Tibial nerve (tissue), 4 donors: ENCODE results near the gene HOXA3. TPM values are rescaled to one million over a fixed set of nuclear protein-coding genes. Genes with fewer than 3 reads are reported as not detected.

Experiments
- DNase-seq, 2 donors: peaks; one replicate each; pipeline ENCODE4 v3.0.0-alpha.2; 2019; ENCODE audit warnings: low spot score in 2 of 2
- H3K27ac ChIP-seq, 4 donors: fragments of 200-600 bp; sonication (generic) in 3 of 4; one replicate each; pipeline ENCODE4 v1.5.1; 2017 to 2019; ENCODE audit warnings: mild to moderate bottlenecking in 1 of 4
- H3K27me3 ChIP-seq, 2 donors: fragments of 200-600 bp; sonication (generic) in 1 of 2; one replicate each; pipeline versions ENCODE4 v1.5.1 to v1.6.0; 2017 to 2019
- H3K36me3 ChIP-seq, 3 donors: fragments of 200-600 bp; sonication (generic); one replicate each; pipeline ENCODE4 v1.5.1; 2018 to 2019
- H3K4me1 ChIP-seq, 4 donors: fragments of 200-600 bp; sonication (generic) in 3 of 4; one replicate each; pipeline ENCODE4 v1.5.1; 2017 to 2019
- H3K4me3 ChIP-seq, 4 donors: fragments of 200-600 bp; sonication (generic) in 3 of 4; one replicate each; pipeline ENCODE4 v1.5.1; 2017 to 2019; ENCODE audit warnings: mild to moderate bottlenecking in 1 of 4, moderate library complexity in 1 of 4
- H3K9me3 ChIP-seq, 4 donors: fragments of 200-600 bp; sonication (generic) in 3 of 4; one replicate each; pipeline ENCODE4 v1.5.1; 2017 to 2019
- CTCF ChIP-seq, 5 experiments: fragments of 200-600 bp in 3 of 5; fragments of 450-650 bp in 2 of 5; sonication (generic) in 3 of 5; IDR thresholded peaks; one replicate each; pipeline ENCODE4 v1.5.1; 2016 to 2019; ENCODE audit warnings: antibody characterized with exemption in 5 of 5, mild to moderate bottlenecking in 3 of 5, moderate library complexity in 2 of 5
- EP300 ChIP-seq, 2 donors: sonication (generic); formaldehyde crosslinking; IDR thresholded peaks; one replicate each; pipeline ENCODE4 v1.6.1; 2017; ENCODE audit warnings: antibody characterized with exemption in 2 of 2, mild to moderate bottlenecking in 1 of 2
- POLR2A ChIP-seq, 2 donors: fragments of 450-650 bp; IDR thresholded peaks; one replicate each; pipeline ENCODE4 v1.6.1; 2017; ENCODE audit warnings: antibody characterized with exemption in 2 of 2, mild to moderate bottlenecking in 2 of 2, moderate library complexity in 2 of 2
- WGBS, 2 donors: methylation state at CpG; one replicate each; pipeline ENCODE4 v1.1.5; 2018; 5-methylcytosine and 5-hydroxymethylcytosine counted together
- total RNA-seq, 4 donors: library from RNA; depleted of rRNA; stranded (reverse); fragments of >200 nt; gene quantifications; one replicate each; pipeline ENCODE4 v1.1.0, GENCODE V29; 2016

HOXA3 gene
- total RNA-seq, 4 donors from 2014 or later = 7.0 to 18.8 (median 8.7) TPM

- H3K36me3 ChIP-seq = peaks cover 0 to 16% (median 0%) of the 10 kb centered on the region in 3 donors
- no peak for TF ChIP-seq EP300 (IDR thresholded peaks at IDR 0.05)
- TF ChIP-seq POLR2A (IDR thresholded peaks at IDR 0.05) = no peak
- no peak for TF ChIP-seq CTCF (IDR thresholded peaks at IDR 0.05)
- peak overlapping the region; percentile 67 to 88 (median 76) for H3K27ac ChIP-seq
- H3K9me3 ChIP-seq = no peaks in the 10 kb centered on the region
- peaks cover 0 to 98% of the 10 kb centered on the region in 2 donors for H3K27me3 ChIP-seq
- H3K4me1 ChIP-seq = peaks cover 0 to 69% (median 11%) of the 10 kb centered on the region in 4 donors
- WGBS, 2 donors = 37 to 46% methylated on average over 22 to 29 of the region's 30 CpGs
- peak overlapping the region; percentile 38 to 58 (median 42) for H3K4me3 ChIP-seq
- no peak for DNase-seq
These were observed 3.4 kb downstream of the HOXA3 start for GRCh38 chr7:27148756-27149641.

DNA sequence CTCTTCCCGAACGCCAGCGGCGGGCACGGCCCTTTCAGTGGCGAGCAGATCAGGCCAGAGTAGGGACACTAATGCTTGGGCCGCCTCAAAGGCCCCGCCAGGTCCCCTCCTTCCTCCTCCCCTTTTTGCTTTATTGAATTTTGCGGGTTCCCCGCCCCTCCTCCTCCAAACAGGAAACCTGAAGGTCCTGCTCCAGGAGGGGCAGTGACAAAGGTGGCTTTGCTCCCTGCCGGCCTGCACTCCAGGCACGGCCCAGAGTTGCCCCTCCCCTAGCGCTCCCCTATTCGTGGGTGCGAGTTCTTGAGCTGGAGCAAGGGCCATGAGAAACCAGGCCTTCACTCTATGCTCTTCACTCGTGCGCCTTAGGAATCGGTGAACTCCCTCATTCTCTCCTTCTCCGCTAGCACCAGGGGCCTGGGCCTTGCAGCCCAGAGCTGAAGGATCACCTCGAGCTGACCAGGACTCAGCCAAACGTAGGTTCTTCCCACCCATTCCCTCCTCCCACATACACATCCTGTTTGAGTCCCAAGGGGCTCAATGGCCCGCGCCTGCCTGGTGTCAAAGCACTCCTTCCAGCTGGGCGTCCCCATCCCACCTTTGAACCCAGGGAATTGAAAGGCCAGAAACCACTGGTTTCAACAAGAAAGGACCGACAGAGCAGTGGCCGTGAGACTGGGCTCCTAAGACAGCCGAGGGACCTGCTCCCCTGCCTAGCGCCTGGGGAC, 4.2 kb downstream of the HOXA3 start:
- H3K4me3 ChIP-seq = peak overlapping the region; percentile 38 to 58 (median 42)
- peaks cover 0 to 69% (median 12%) of the 10 kb centered on the region in 4 donors for H3K4me1 ChIP-seq
- no peaks in the 10 kb centered on the region for H3K9me3 ChIP-seq
- peak overlapping the region; percentile 67 to 88 (median 76) for H3K27ac ChIP-seq
- peaks cover 0 to 98% of the 10 kb centered on the region in 2 donors for H3K27me3 ChIP-seq
- peaks cover 0 to 20% (median 0%) of the 10 kb centered on the region in 3 donors for H3K36me3 ChIP-seq
- DNase-seq = no peak
- WGBS, 2 donors = 16 to 26% methylated on average over 23 to 24 of the region's 28 CpGs
- no peak for TF ChIP-seq CTCF (IDR thresholded peaks at IDR 0.05)
- TF ChIP-seq EP300 (IDR thresholded peaks at IDR 0.05) = peak in 1 of 2 donors; percentile 19
- TF ChIP-seq POLR2A (IDR thresholded peaks at IDR 0.05) = no peak

- Histone ChIP-seq H3K27me3 (peaks cover 0 to 98% of the 10 kb centered on the region in 2 donors), H3K27ac (peak within 1 kb of the TSS; percentile 67 to 88 (median 76)), H3K9me3 (no peaks in the 10 kb centered on the region), H3K36me3 (peaks cover 0 to 23% (median 0%) of the 10 kb centered on the region in 3 donors), H3K4me1 (peaks cover 0 to 71% (median 10%) of the 10 kb centered on the region in 4 donors), H3K4me3 (peak within 1 kb of the TSS; percentile 38 to 58 (median 42))
- 21 to 22% methylated on average over 46 to 49 of the region's 63 CpGs for WGBS, 2 donors
- no peak for TF ChIP-seq POLR2A (IDR thresholded peaks at IDR 0.05)
- TF ChIP-seq EP300 (IDR thresholded peaks at IDR 0.05) = peak in 1 of 2 donors; percentile 7
- DNase-seq = peak in 1 of 2 donors; percentile 68
These were observed 5.0 kb downstream of the HOXA3 start, which contains the start of gene HOXA6 for GRCh38 chr7:27147199-27148030. HOXA6 (minus strand) TSS chr7:27147774; CDS start chr7:27147749, 25 bp downstream.

- TF ChIP-seq POLR2A (IDR thresholded peaks at IDR 0.05) = no peak
- TF ChIP-seq EP300 (IDR thresholded peaks at IDR 0.05) = no peak
- TF ChIP-seq CTCF (IDR thresholded peaks at IDR 0.05) = no peak
- no peaks in the 10 kb centered on the region for H3K9me3 ChIP-seq
- DNase-seq = no peak
- H3K27me3 ChIP-seq = peaks cover 0 to 98% of the 10 kb centered on the region in 2 donors
- peak overlapping the region; percentile 67 to 88 (median 76) for H3K27ac ChIP-seq
- H3K36me3 ChIP-seq = peaks cover 0 to 27% (median 0%) of the 10 kb centered on the region in 3 donors
- H3K4me3 ChIP-seq = peak overlapping the region in 3 of 4 donors; percentile 19 to 58 (median 38)
- 77 to 81% methylated on average over 5 of the region's 5 CpGs for WGBS, 2 donors
- peaks cover 0 to 68% (median 10%) of the 10 kb centered on the region in 4 donors for H3K4me1 ChIP-seq
These were observed 5.7 kb downstream of the HOXA3 start for GRCh38 chr7:27146491-27147198.
